SK-N-SH (cell line): ENCODE results near the gene ATP5PD. TPM values are rescaled to one million over a fixed set of nuclear protein-coding genes. Genes with fewer than 3 reads are reported as not detected.

Experiments
- CTCF ChIA-PET: fragments of 300-600, 350-600 bp; formaldehyde crosslinking; extraction: SDS; loops from one replicate; lab custom pipeline; 2021; lab: Yijun Ruan, JAX
- POLR2A ChIA-PET: fragments of 350-600 bp; sonication (Branson Sonifier 250); formaldehyde crosslinking; extraction: SDS; loops from one replicate; lab custom pipeline; 2020; ENCODE audit warnings: antibody characterized with exemption, inconsistent platforms; lab: Yijun Ruan, JAX
- DNase-seq: peaks from one replicate; pipeline ENCODE4 v3.0.0; 2012
- H2AFZ ChIP-seq: fragments of 200-600 bp; sonication (generic); 2 replicates; pipeline ENCODE4 v1.8.1; 2016; ENCODE audit warnings: antibody characterized with exemption, mild to moderate bottlenecking, low read depth
- H3F3A ChIP-seq: fragments of 200-600 bp; sonication (generic); replicated peaks from 2 replicates; pipeline ENCODE3; 2016; ENCODE audit warnings: antibody characterized with exemption, mild to moderate bottlenecking; ENCODE audit not compliant: insufficient read depth
- H3K27ac ChIP-seq, 2 experiments: fragments of 200-500 bp in 1 of 2; fragments of 200-600 bp in 1 of 2; sonication (Bioruptor generic) in 1 of 2; sonication (generic), shearing (Covaris generic) in 1 of 2; 2 replicates each; pipeline versions ENCODE4 v1.5.1 to v1.6.1; 2014 to 2016; ENCODE audit warnings: low read depth in 2 of 2, inconsistent platforms in 1 of 2, low read length in 1 of 2, mild to moderate bottlenecking in 1 of 2, mixed read lengths in 1 of 2
- H3K27me3 ChIP-seq: fragments of 200-600 bp; sonication (generic), shearing (Covaris generic); 2 replicates; pipeline ENCODE4 v1.6.1; 2016; ENCODE audit warnings: mixed run types; ENCODE audit not compliant: insufficient read depth
- H3K36me3 ChIP-seq, 2 experiments: fragments of 200-500 bp in 1 of 2; fragments of 200-600 bp in 1 of 2; sonication (Bioruptor generic) in 1 of 2; sonication (generic) in 1 of 2; replicated peaks in 1 of 2; 2 replicates each; pipeline versions ENCODE3 to v1.5.1; 2014 to 2016; ENCODE audit warnings: low read length in 1 of 2, mild to moderate bottlenecking in 1 of 2; ENCODE audit not compliant: insufficient read depth in 2 of 2, control insufficient read depth in 1 of 2
- H3K4me1 ChIP-seq, 2 experiments: fragments of 200-500 bp in 1 of 2; fragments of 200-600 bp in 1 of 2; sonication (Bioruptor generic) in 1 of 2; sonication (generic), shearing (Covaris generic) in 1 of 2; 2 replicates each; pipeline versions ENCODE4 v1.5.1 to v1.6.1; 2014 to 2016; ENCODE audit warnings: low read depth in 1 of 2, low read length in 1 of 2, mixed run types in 1 of 2; ENCODE audit not compliant: insufficient read depth in 2 of 2, control insufficient read depth in 1 of 2
- H3K4me2 ChIP-seq: fragments of 200-600 bp; sonication (generic), shearing (Covaris generic); 2 replicates; pipeline ENCODE4 v1.6.1; 2017; ENCODE audit warnings: mixed run types
- H3K4me3 ChIP-seq, 2 experiments: fragments of 200-500 bp in 1 of 2; fragments of 200-600 bp in 1 of 2; sonication (Bioruptor generic) in 1 of 2; sonication (generic), shearing (Covaris generic) in 1 of 2; 2 replicates each; pipeline versions ENCODE4 v1.5.1 to v1.8.1; 2014 to 2016; ENCODE audit warnings: low read depth in 2 of 2, inconsistent platforms in 1 of 2, low read length in 1 of 2, mild to moderate bottlenecking in 1 of 2, mixed read lengths in 1 of 2, moderate library complexity in 1 of 2
- H3K79me2 ChIP-seq: fragments of 200-600 bp; sonication (generic); 2 replicates; pipeline ENCODE4 v1.8.1; 2017; ENCODE audit warnings: mild to moderate bottlenecking; ENCODE audit not compliant: insufficient read depth
- H3K9ac ChIP-seq: fragments of 200-600 bp; sonication (generic); 2 replicates; pipeline ENCODE4 v1.6.1; 2017; ENCODE audit warnings: mixed run types
- H3K9me2 ChIP-seq: fragments of 200-600 bp; sonication (generic); 2 replicates; pipeline ENCODE4 v1.6.1; 2017; ENCODE audit warnings: mixed run types
- H3K9me3 ChIP-seq: fragments of 200-600 bp; sonication (generic); 2 replicates; pipeline ENCODE4 v1.6.1; 2017; ENCODE audit warnings: mixed run types, mild to moderate bottlenecking, moderate library complexity
- H4K20me1 ChIP-seq: fragments of 200-600 bp; sonication (generic); 2 replicates; pipeline ENCODE4 v1.6.1; 2017; ENCODE audit warnings: mild to moderate bottlenecking, mixed run types; ENCODE audit not compliant: insufficient read depth
- CHD2 ChIP-seq: fragments of 150-350 bp; IDR thresholded peaks from 2 replicates; pipeline ENCODE4 v1.6.1; 2018; ENCODE audit warnings: low read length; ENCODE audit not compliant: partially characterized antibody
- ELF1 ChIP-seq: IDR thresholded peaks from 2 replicates; pipeline ENCODE4 v1.4.0; 2012
- EP300 ChIP-seq, 2 experiments: IDR thresholded peaks; 2 replicates each; pipeline versions ENCODE4 v1.4.0 to v1.6.1; 2012; ENCODE audit warnings: borderline replicate concordance in 1 of 2, low read depth in 1 of 2, low read length in 1 of 2
- FOSL2 ChIP-seq: IDR thresholded peaks from 2 replicates; pipeline ENCODE4 v1.4.0; 2012; ENCODE audit warnings: low read depth, mild to moderate bottlenecking, moderate library complexity, borderline replicate concordance
- FOXJ3 ChIP-seq: sonication (generic); formaldehyde crosslinking; IDR thresholded peaks from 2 replicates; pipeline ENCODE4 v1.5.1; 2020; ENCODE audit warnings: mild to moderate bottlenecking, missing genetic modification reagents
- GABPA ChIP-seq: IDR thresholded peaks from 2 replicates; pipeline ENCODE4 v1.4.0; 2012; ENCODE audit warnings: low read depth, mild to moderate bottlenecking
- IRF3 ChIP-seq: fragments of 150-350 bp; IDR thresholded peaks from 2 replicates; pipeline ENCODE4 v1.6.1; 2016; ENCODE audit warnings: mild to moderate bottlenecking, low read depth, low read length
- MAX ChIP-seq: IDR thresholded peaks from 2 replicates; pipeline ENCODE4 v1.4.0; 2012; ENCODE audit warnings: low read depth
- MEF2A ChIP-seq: IDR thresholded peaks from 2 replicates; pipeline ENCODE4 v1.4.0; 2012; ENCODE audit warnings: low read depth, borderline replicate concordance
- MXI1 ChIP-seq: IDR thresholded peaks from 2 replicates; pipeline ENCODE4 v1.6.1; 2012; ENCODE audit warnings: mild to moderate bottlenecking, low read depth, low read length, improper control_type of control experiment
- NFIC ChIP-seq: IDR thresholded peaks from 2 replicates; pipeline ENCODE4 v1.4.0; 2012; ENCODE audit warnings: borderline replicate concordance
- PBX3 ChIP-seq: IDR thresholded peaks from 2 replicates; pipeline ENCODE4; 2012
- POLR2AphosphoS5 ChIP-seq: IDR thresholded peaks from 2 replicates; pipeline ENCODE4 v1.6.1; 2012; ENCODE audit warnings: low read depth, low read length
- RAD21 ChIP-seq: IDR thresholded peaks from 2 replicates; pipeline ENCODE4 v1.6.1; 2012; ENCODE audit warnings: mild to moderate bottlenecking, low read length
- RFX5 ChIP-seq: IDR thresholded peaks from 2 replicates; pipeline ENCODE4 v1.6.1; 2012; ENCODE audit warnings: mild to moderate bottlenecking, improper control_type of control experiment, low read length
- RXRA ChIP-seq: IDR thresholded peaks from 2 replicates; pipeline ENCODE4 v1.4.0; 2012; ENCODE audit warnings: low read depth, mild to moderate bottlenecking, borderline replicate concordance
- SIN3A ChIP-seq: IDR thresholded peaks from 2 replicates; pipeline ENCODE4 v1.6.1; 2012; ENCODE audit warnings: low read depth, mild to moderate bottlenecking, low read length, moderate library complexity, borderline replicate concordance
- SMC3 ChIP-seq: IDR thresholded peaks from 2 replicates; pipeline ENCODE4 v1.6.1; 2012; ENCODE audit warnings: low read depth, low read length, improper control_type of control experiment
- TAF1 ChIP-seq: IDR thresholded peaks from 2 replicates; pipeline ENCODE4 v1.6.1; 2012; ENCODE audit warnings: low read depth, mild to moderate bottlenecking, low read length, moderate library complexity, borderline replicate concordance
- TCF12 ChIP-seq: IDR thresholded peaks from 2 replicates; pipeline ENCODE4 v1.4.0; 2012
- TEAD4 ChIP-seq: IDR thresholded peaks from 2 replicates; pipeline ENCODE4 v1.4.0; 2012; ENCODE audit warnings: mild to moderate bottlenecking, borderline replicate concordance; ENCODE audit not compliant: insufficient read depth
- WGBS: methylation state at CpG from one replicate; pipeline ENCODE4 v1.1.6; 2017; ENCODE audit warnings: low lambda C conversion rate; 5-methylcytosine and 5-hydroxymethylcytosine counted together
- polyA plus RNA-seq, 3 experiments: library from polyadenylated mRNA; depleted of rRNA; stranded (reverse); fragments of >200 nt; gene quantifications; 2 replicates each; pipeline ENCODE4 v1.2.3, GENCODE V29; 2012
- TF ChIP-seq, protein P1 (sequence below): IDR thresholded peaks from 2 replicates; pipeline ENCODE4 v1.4.0; 2012; ENCODE audit warnings: low read depth, borderline replicate concordance
- TF ChIP-seq, protein P2 (sequence below): IDR thresholded peaks from 2 replicates; pipeline ENCODE4 v1.4.0; 2012; ENCODE audit warnings: low read depth, borderline replicate concordance

The ATP5PD gene
- polyA plus RNA-seq, 1 of the 3 experiments (the other 2 are of a cell fraction) = 354 TPM

DNA sequence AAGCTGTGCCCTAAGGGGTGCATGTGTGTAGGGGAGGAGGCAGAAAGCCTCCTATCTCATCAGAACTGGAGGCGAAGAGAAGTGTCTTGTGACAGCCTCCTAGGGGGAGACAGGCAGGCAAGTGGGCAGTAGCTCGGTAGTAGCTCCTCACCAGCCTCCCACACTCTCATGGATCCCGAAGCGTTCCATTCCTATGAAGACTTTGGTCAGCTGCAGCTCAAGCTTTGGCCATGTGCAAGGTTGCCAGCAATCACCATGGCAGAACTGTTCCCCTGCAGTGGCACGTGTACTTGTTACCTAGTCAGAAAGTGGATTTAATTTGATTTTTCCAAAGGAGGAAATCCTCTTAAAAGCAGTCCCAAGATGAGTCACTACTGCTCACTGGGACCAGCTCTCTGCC, 27.6 kb downstream of the ATP5PD start:
- H3K4me1 ChIP-seq = no peaks in the 10 kb centered on the region
- no peaks in the 10 kb centered on the region for H3K27me3 ChIP-seq
- no peak overlapping the region for H3K4me2 ChIP-seq
- no peaks in the 10 kb centered on the region for H3K9me3 ChIP-seq
- no peaks in the 10 kb centered on the region for H3F3A ChIP-seq
- H4K20me1 ChIP-seq = no peaks in the 10 kb centered on the region
- H3K9me2 ChIP-seq = no peaks in the 10 kb centered on the region
- WGBS = 91% methylated on average over 5 of the region's 5 CpGs
- TF ChIP-seq TCF12 = no peak
- TF ChIP-seq IRF3 = no peak
- TF ChIP-seq RFX5 = no peak
- no peak for TF ChIP-seq RAD21
- no peak for TF ChIP-seq EP300 (IDR thresholded peaks at IDR 0.05; ENCODE audit: borderline replicate concordance in 1 of 2, low read depth in 1 of 2, low read length in 1 of 2)
- TF ChIP-seq POLR2AphosphoS5 = no peak
- TF ChIP-seq NFIC = no peak
- TF ChIP-seq MXI1 = no peak
- no peak for TF ChIP-seq FOXJ3 (CRISPR knock-in tag)
- TF ChIP-seq SMC3 = no peak
- TF ChIP-seq RXRA = no peak
- TF ChIP-seq TEAD4 = no peak
- no peak for TF ChIP-seq MAX
- no peak for TF ChIP-seq CHD2
- TF ChIP-seq PBX3 = no peak
- H2AFZ ChIP-seq = no peak overlapping the region
- no peak overlapping the region for H3K4me3 ChIP-seq
- H3K27ac ChIP-seq = no peak overlapping the region
- H3K9ac ChIP-seq = no peak overlapping the region
- no peak for DNase-seq
- ChIA-PET POLR2A (interaction anchor here (0.6 to 2.0 kb wide), 5 partner anchors 8 to 50 kb away, joined by 3 to 7 read pairs (median 5); partner anchors contain the start of gene CDR2L), CTCF (interaction anchor here (0.9 to 2.9 kb wide), 2 partner anchors 58 to 95 kb away, joined by 3 to 18 read pairs; no protein-coding TSS in a partner anchor)
- H3K36me3 ChIP-seq = peaks cover 17 to 40% of the 10 kb centered on the region in 2 experiments
- peaks cover 33% of the 10 kb centered on the region for H3K79me2 ChIP-seq

- no peaks in the 10 kb centered on the region for H3K9me2 ChIP-seq
- TF ChIP-seq TAF1 = no peak
- no peak for TF ChIP-seq MEF2A
- no peak for TF ChIP-seq GABPA
- no peak for TF ChIP-seq ELF1
- no peak for TF ChIP-seq RXRA
- TF ChIP-seq, protein P1, sequence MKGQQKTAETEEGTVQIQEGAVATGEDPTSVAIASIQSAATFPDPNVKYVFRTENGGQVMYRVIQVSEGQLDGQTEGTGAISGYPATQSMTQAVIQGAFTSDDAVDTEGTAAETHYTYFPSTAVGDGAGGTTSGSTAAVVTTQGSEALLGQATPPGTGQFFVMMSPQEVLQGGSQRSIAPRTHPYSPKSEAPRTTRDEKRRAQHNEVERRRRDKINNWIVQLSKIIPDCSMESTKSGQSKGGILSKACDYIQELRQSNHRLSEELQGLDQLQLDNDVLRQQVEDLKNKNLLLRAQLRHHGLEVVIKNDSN = no peak
- TF ChIP-seq SIN3A = no peak
- no peak for TF ChIP-seq MXI1
- TF ChIP-seq POLR2AphosphoS5 = no peak
- TF ChIP-seq, protein P2, sequence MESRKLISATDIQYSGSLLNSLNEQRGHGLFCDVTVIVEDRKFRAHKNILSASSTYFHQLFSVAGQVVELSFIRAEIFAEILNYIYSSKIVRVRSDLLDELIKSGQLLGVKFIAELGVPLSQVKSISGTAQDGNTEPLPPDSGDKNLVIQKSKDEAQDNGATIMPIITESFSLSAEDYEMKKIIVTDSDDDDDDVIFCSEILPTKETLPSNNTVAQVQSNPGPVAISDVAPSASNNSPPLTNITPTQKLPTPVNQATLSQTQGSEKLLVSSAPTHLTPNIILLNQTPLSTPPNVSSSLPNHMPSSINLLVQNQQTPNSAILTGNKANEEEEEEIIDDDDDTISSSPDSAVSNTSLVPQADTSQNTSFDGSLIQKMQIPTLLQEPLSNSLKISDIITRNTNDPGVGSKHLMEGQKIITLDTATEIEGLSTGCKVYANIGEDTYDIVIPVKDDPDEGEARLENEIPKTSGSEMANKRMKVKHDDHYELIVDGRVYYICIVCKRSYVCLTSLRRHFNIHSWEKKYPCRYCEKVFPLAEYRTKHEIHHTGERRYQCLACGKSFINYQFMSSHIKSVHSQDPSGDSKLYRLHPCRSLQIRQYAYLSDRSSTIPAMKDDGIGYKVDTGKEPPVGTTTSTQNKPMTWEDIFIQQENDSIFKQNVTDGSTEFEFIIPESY = no peak
- TF ChIP-seq FOXJ3 (CRISPR knock-in tag) = no peak
- no peak for TF ChIP-seq TCF12
- TF ChIP-seq FOSL2 = no peak
- no peak for TF ChIP-seq EP300 (IDR thresholded peaks at IDR 0.05; ENCODE audit: borderline replicate concordance in 1 of 2, low read depth in 1 of 2, low read length in 1 of 2)
- ChIA-PET CTCF (interaction anchor here (0.9 to 19.8 kb wide), 20 partner anchors 8 to 257 kb away, joined by 3 to 295 read pairs (median 10); partner anchors contain the start of genes CDR2L, HID1, MIF4GD and OTOP2), POLR2A (interaction anchor here (0.7 to 6.2 kb wide), 23 partner anchors 8 to 378 kb away, joined by 3 to 197 read pairs (median 4); partner anchors contain the start of genes CDR2L, FDXR, HID1 and KCTD2)
- H2AFZ ChIP-seq = peak overlapping the region; percentile 99; the same call in 1 of the 2 replicates
- H3K27ac ChIP-seq = peak overlapping the region; percentile 88 to 95
- DNase-seq = no peak
- peaks cover 3 to 5% of the 10 kb centered on the region in 2 experiments for H3K36me3 ChIP-seq
- H3K9me3 ChIP-seq = no peaks in the 10 kb centered on the region
- peaks cover 16% of the 10 kb centered on the region for H3F3A ChIP-seq
- peaks cover 17 to 26% of the 10 kb centered on the region in 2 experiments; a peak in 3 of 4 replicates for H3K4me1 ChIP-seq
- no peaks in the 10 kb centered on the region for H4K20me1 ChIP-seq
- H3K4me3 ChIP-seq = peak overlapping the region; percentile 65 to 77
- WGBS = under 1% methylated on average over 10 of the region's 10 CpGs
- H3K9ac ChIP-seq = peak overlapping the region; percentile 86
- H3K27me3 ChIP-seq = no peaks in the 10 kb centered on the region
- H3K79me2 ChIP-seq = peaks cover 48% of the 10 kb centered on the region
- peak overlapping the region; percentile 89 for H3K4me2 ChIP-seq
These were observed 33.6 kb downstream of the ATP5PD start for GRCh38 chr17:75013092-75013559.
